HEK293T (cell line): ENCODE data around the gene AIMP1.

Experiments
- ARNT ChIP-seq: fragments of 450-650 bp; IDR thresholded peaks from 2 replicates; pipeline ENCODE4 v1.6.1; 2017; ENCODE audit warnings: mild to moderate bottlenecking
- CTBP1 ChIP-seq: fragments of 450-650 bp; IDR thresholded peaks from 2 replicates; pipeline ENCODE4 v1.6.1; 2016; ENCODE audit warnings: borderline replicate concordance
- FOXA1 ChIP-seq: fragments of 450-650 bp; IDR thresholded peaks from 2 replicates; pipeline ENCODE4 v1.6.1; 2016; ENCODE audit warnings: mild to moderate bottlenecking
- FOXK2 ChIP-seq: fragments of 450-650 bp; IDR thresholded peaks from 2 replicates; pipeline ENCODE4 v1.6.1; 2016; ENCODE audit warnings: mild to moderate bottlenecking
- FOXM1 ChIP-seq: fragments of 450-650 bp; IDR thresholded peaks from 2 replicates; pipeline ENCODE4 v1.6.1; 2017; ENCODE audit warnings: mild to moderate bottlenecking, borderline replicate concordance
- HDGF ChIP-seq: fragments of 450-650 bp; IDR thresholded peaks from 2 replicates; pipeline ENCODE4 v1.6.1; 2017; ENCODE audit warnings: antibody characterized with exemption, borderline replicate concordance
- LEF1 ChIP-seq: fragments of 450-650 bp; IDR thresholded peaks from 2 replicates; pipeline ENCODE4 v1.6.1; 2017; ENCODE audit warnings: mild to moderate bottlenecking, borderline replicate concordance
- NFRKB ChIP-seq: fragments of 450-650 bp; IDR thresholded peaks from 2 replicates; pipeline ENCODE4 v1.6.1; 2016; ENCODE audit warnings: mild to moderate bottlenecking, moderate library complexity
- SP1 ChIP-seq: fragments of 450-650 bp; IDR thresholded peaks from 2 replicates; pipeline ENCODE4 v1.6.1; 2017
- TARDBP ChIP-seq: fragments of 450-650 bp; IDR thresholded peaks from 2 replicates; pipeline ENCODE4 v1.6.1; 2016
- ZNF384 ChIP-seq: fragments of 450-650 bp; IDR thresholded peaks from 2 replicates; pipeline ENCODE4 v1.6.1; 2016
- TF ChIP-seq, protein P1 (sequence below): fragments of 450-650 bp; IDR thresholded peaks from 2 replicates; pipeline ENCODE4 v1.6.1; 2016

DNA sequence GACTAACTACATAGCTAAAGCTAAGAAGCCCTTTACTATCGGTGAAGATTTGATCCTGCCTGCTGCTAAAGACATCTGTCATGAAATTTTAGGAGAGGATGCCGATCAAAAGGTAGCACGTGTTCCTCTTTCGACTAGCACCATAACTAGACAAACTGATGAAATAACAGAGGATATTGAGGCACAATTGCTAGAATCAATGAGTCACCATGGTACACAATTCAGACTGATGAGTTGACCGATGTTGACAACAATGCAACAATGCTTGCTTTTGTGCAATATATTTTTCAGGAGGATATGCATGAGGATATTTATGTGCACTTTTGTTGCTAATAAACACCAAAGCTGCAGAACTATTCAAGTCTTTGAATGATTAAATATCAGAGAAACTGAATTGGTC lies 24.7 kb upstream of the AIMP1 start:
- TF ChIP-seq NFRKB (no peak), FOXK2 (no peak), TARDBP (no peak), SP1 (no peak), FOXA1 (no peak), HDGF (no peak), ZNF384 (no peak), FOXM1 (no peak), ARNT (no peak), LEF1 (no peak), CTBP1 (no peak)
- TF ChIP-seq, protein P1, sequence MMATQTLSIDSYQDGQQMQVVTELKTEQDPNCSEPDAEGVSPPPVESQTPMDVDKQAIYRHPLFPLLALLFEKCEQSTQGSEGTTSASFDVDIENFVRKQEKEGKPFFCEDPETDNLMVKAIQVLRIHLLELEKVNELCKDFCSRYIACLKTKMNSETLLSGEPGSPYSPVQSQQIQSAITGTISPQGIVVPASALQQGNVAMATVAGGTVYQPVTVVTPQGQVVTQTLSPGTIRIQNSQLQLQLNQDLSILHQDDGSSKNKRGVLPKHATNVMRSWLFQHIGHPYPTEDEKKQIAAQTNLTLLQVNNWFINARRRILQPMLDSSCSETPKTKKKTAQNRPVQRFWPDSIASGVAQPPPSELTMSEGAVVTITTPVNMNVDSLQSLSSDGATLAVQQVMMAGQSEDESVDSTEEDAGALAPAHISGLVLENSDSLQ = no peak
